H9 (cell line): ENCODE results near the gene FAXDC2. TPM values are rescaled to one million over a fixed set of nuclear protein-coding genes. Genes with fewer than 3 reads are reported as not detected.
A peak's percentile ranks its signal among the peaks of the same experiment; 100 is the strongest.

Experiments used
- DNase-seq: peaks from one replicate; pipeline ENCODE4 v3.0.0-alpha.2; 2017
- H2AFZ ChIP-seq: one replicate; pipeline ENCODE4 v1.6.1; 2013; ENCODE audit warnings: mild to moderate bottlenecking, low read length, control low read depth, moderate library complexity
- H2AK5ac ChIP-seq: 2 replicates; pipeline ENCODE4 v1.6.1; 2013; ENCODE audit warnings: low read length, control low read depth, mixed read lengths; ENCODE audit not compliant: insufficient read length
- H2BK120ac ChIP-seq: one replicate; pipeline ENCODE4 v1.6.1; 2013; ENCODE audit warnings: low read depth, mild to moderate bottlenecking, low read length, control low read depth, inconsistent platforms; ENCODE audit not compliant: poor library complexity, severe bottlenecking
- H2BK12ac ChIP-seq: 2 replicates; pipeline ENCODE4 v1.6.1; 2013; ENCODE audit warnings: low read length, control low read depth, mixed read lengths, low read depth; ENCODE audit not compliant: insufficient read length
- H2BK15ac ChIP-seq: 2 replicates; pipeline ENCODE4 v1.6.1; 2013; ENCODE audit warnings: low read depth, low read length, control low read depth
- H2BK20ac ChIP-seq: one replicate; pipeline ENCODE4 v1.6.1; 2013; ENCODE audit warnings: low read depth, mild to moderate bottlenecking, low read length, control low read depth, inconsistent platforms; ENCODE audit not compliant: poor library complexity, severe bottlenecking
- H2BK5ac ChIP-seq: 2 replicates; pipeline ENCODE4 v1.6.1; 2013; ENCODE audit warnings: low read length, control low read depth, mixed read lengths; ENCODE audit not compliant: insufficient read length
- H3K14ac ChIP-seq: 2 replicates; pipeline ENCODE4 v1.6.1; 2013; ENCODE audit warnings: low read length, control low read depth; ENCODE audit not compliant: insufficient read depth
- H3K18ac ChIP-seq: 2 replicates; pipeline ENCODE4 v1.6.1; 2013; ENCODE audit warnings: low read depth, mild to moderate bottlenecking, mixed read lengths, low read length, control low read depth; ENCODE audit not compliant: insufficient read length
- H3K23ac ChIP-seq: 2 replicates; pipeline ENCODE4 v1.6.1; 2013; ENCODE audit warnings: low read length, control low read depth, mixed read lengths, low read depth; ENCODE audit not compliant: insufficient read length
- H3K23me2 ChIP-seq: 2 replicates; pipeline ENCODE4 v1.6.1; 2013; ENCODE audit warnings: low read depth, mild to moderate bottlenecking, mixed read lengths, low read length, control low read depth; ENCODE audit not compliant: insufficient read length, poor library complexity, severe bottlenecking
- H3K27ac ChIP-seq: 2 replicates; pipeline ENCODE4 v1.5.1; 2013; ENCODE audit warnings: low read length, control low read depth, mixed read lengths, low read depth; ENCODE audit not compliant: insufficient read length
- H3K27me3 ChIP-seq: 2 replicates; pipeline ENCODE4 v1.6.1; 2013; ENCODE audit warnings: low read length, control low read depth, inconsistent platforms; ENCODE audit not compliant: insufficient read depth
- H3K4ac ChIP-seq: 2 replicates; pipeline ENCODE4 v1.6.1; 2013; ENCODE audit warnings: low read depth, mild to moderate bottlenecking, control low read depth, inconsistent platforms, low read length, moderate library complexity
- H3K4me1 ChIP-seq: 2 replicates; pipeline ENCODE4 v1.6.1; 2013; ENCODE audit warnings: low read length, control low read depth, inconsistent platforms; ENCODE audit not compliant: insufficient read depth
- H3K4me2 ChIP-seq: 2 replicates; pipeline ENCODE4 v1.6.1; 2013; ENCODE audit warnings: low read length, control low read depth, mixed read lengths; ENCODE audit not compliant: insufficient read length, insufficient read depth
- H3K56ac ChIP-seq: 2 replicates; pipeline ENCODE4 v1.6.1; 2013; ENCODE audit warnings: low read depth, mild to moderate bottlenecking, mixed read lengths, low read length, control low read depth; ENCODE audit not compliant: insufficient read length
- H3K79me1 ChIP-seq: 2 replicates; pipeline ENCODE4 v1.6.1; 2013; ENCODE audit warnings: low read depth, mild to moderate bottlenecking, moderate library complexity, low read length, control low read depth, inconsistent platforms; ENCODE audit not compliant: insufficient read depth, poor library complexity, severe bottlenecking
- H3K79me2 ChIP-seq: 2 replicates; pipeline ENCODE4 v1.6.1; 2013; ENCODE audit warnings: low read length, control low read depth, inconsistent platforms; ENCODE audit not compliant: insufficient read depth
- H3K9ac ChIP-seq: 2 replicates; pipeline ENCODE4 v1.6.1; 2013; ENCODE audit warnings: low read length, control low read depth, mixed read lengths; ENCODE audit not compliant: insufficient read length; ENCODE audit errors: extremely low read depth
- H3K9me3 ChIP-seq: one replicate; pipeline ENCODE4 v1.6.1; 2013; ENCODE audit warnings: low read depth, low read length, inconsistent platforms; ENCODE audit not compliant: control insufficient read depth
- H3T11ph ChIP-seq: one replicate; pipeline ENCODE4 v1.6.1; 2013; ENCODE audit warnings: mild to moderate bottlenecking, low read length, control low read depth, inconsistent platforms
- H4K20me1 ChIP-seq: one replicate; pipeline ENCODE4 v1.6.1; 2013; ENCODE audit not compliant: control insufficient read depth, insufficient read length, insufficient read depth
- H4K5ac ChIP-seq: 2 replicates; pipeline ENCODE4 v1.6.1; 2013; ENCODE audit warnings: low read depth, mild to moderate bottlenecking, mixed read lengths, low read length, control low read depth; ENCODE audit not compliant: insufficient read length
- H4K8ac ChIP-seq: replicated peaks from 2 replicates; pipeline ENCODE4 v1.6.1; 2013; ENCODE audit warnings: low read length, control low read depth, mixed read lengths, low read depth; ENCODE audit not compliant: insufficient read length
- H4K91ac ChIP-seq: 2 replicates; pipeline ENCODE4 v1.6.1; 2013; ENCODE audit warnings: low read depth, mild to moderate bottlenecking, moderate library complexity, mixed read lengths, low read length, control low read depth; ENCODE audit not compliant: insufficient read length
- H3K27ac Mint-ChIP-seq, 3 experiments: 2 replicates in 2 of 3; 3 replicates in 1 of 3; pipeline ENCODE4 v1.8.0; 2020 to 2021; ENCODE audit warnings: mixed read lengths in 3 of 3, mild to moderate bottlenecking in 1 of 3, moderate library complexity in 1 of 3
- H3K27me3 Mint-ChIP-seq: 2 replicates; pipeline ENCODE4 v1.8.0; 2021; ENCODE audit warnings: low read depth, mild to moderate bottlenecking, moderate library complexity, mixed read lengths
- H3K36me3 Mint-ChIP-seq, 3 experiments: 2 replicates in 2 of 3; 3 replicates in 1 of 3; pipeline ENCODE4 v1.8.0; 2020 to 2021; ENCODE audit warnings: low read depth in 3 of 3, mixed read lengths in 3 of 3; ENCODE audit not compliant: insufficient read depth in 1 of 3
- H3K4me1 Mint-ChIP-seq, 2 experiments: 2 replicates each; pipeline ENCODE4 v1.8.0; 2020; ENCODE audit warnings: mixed read lengths in 2 of 2
- H3K4me3 Mint-ChIP-seq, 2 experiments: 2 replicates in 1 of 2; 3 replicates in 1 of 2; pipeline ENCODE4 v1.8.0; 2020 to 2021; ENCODE audit warnings: mild to moderate bottlenecking in 2 of 2, mixed read lengths in 2 of 2, moderate library complexity in 1 of 2
- H3K9me3 Mint-ChIP-seq, 2 experiments: 2 replicates in 1 of 2; 3 replicates in 1 of 2; pipeline ENCODE4 v1.8.0; 2020; ENCODE audit warnings: mild to moderate bottlenecking in 2 of 2, mixed read lengths in 2 of 2, moderate library complexity in 1 of 2
- whole genome bisulfite sequencing: extraction: QIAGEN DNeasy Blood & Tissue Kit; methylation state at CpG from one replicate; pipeline ENCODE4 v1.1.7; 2013; ENCODE audit warnings: missing lambda C conversion rate, low lambda C conversion rate, mixed read lengths; ENCODE audit not compliant: insufficient read length; ENCODE audit errors: extremely low coverage; 5-methylcytosine and 5-hydroxymethylcytosine counted together
- total RNA-seq: library from RNA; stranded (reverse); gene quantifications from 2 replicates; pipeline ENCODE4 v1.2.1, GENCODE V29; 2021
- TF ChIP-seq, protein P1 (sequence below): fragments of 200-600 bp; sonication (generic); conservative IDR thresholded peaks from 3 replicates; pipeline ENCODE4 v1.8.0; 2021; ENCODE audit warnings: antibody characterized with exemption, mild to moderate bottlenecking

The FAXDC2 gene
- total RNA-seq, 1 experiment from 2014 or later, result 3.0 TPM

- no CpG with 5 or more reads among the region's 5 CpGs for WGBS
- no peak overlapping the region for H2BK12ac ChIP-seq
- no peak overlapping the region for H4K5ac ChIP-seq
- Mint-ChIP-seq H3K27me3 (no peaks in the 10 kb centered on the region), H3K4me1 (peaks cover 49% of the 10 kb centered on the region in 2 experiments), H3K27ac (peak overlapping the region; percentile 43 to 93 (median 80); a peak in 6 of 7 replicates), H3K4me3 (no peak overlapping the region), H3K36me3 (peaks cover 27 to 39% (median 33%) of the 10 kb centered on the region in 3 experiments; a peak in 6 of 7 replicates), H3K9me3 (no peaks in the 10 kb centered on the region)
- no peak overlapping the region for H2BK5ac ChIP-seq
- H2AFZ ChIP-seq, result no peak overlapping the region
- H3K27ac ChIP-seq, result no peak overlapping the region
- H3K9me3 ChIP-seq, result no peaks in the 10 kb centered on the region
- H2AK5ac ChIP-seq, result no peak overlapping the region
- H3K9ac ChIP-seq, result no peak overlapping the region
- no peak overlapping the region for H2BK120ac ChIP-seq
- peaks cover 23% of the 10 kb centered on the region for H3K4me1 ChIP-seq
- H2BK15ac ChIP-seq, result no peak overlapping the region
- H3K23ac ChIP-seq, result no peak overlapping the region
- H3K4me2 ChIP-seq, result no peak overlapping the region
- H3K14ac ChIP-seq, result no peak overlapping the region
- no peak overlapping the region for H3K56ac ChIP-seq
- no peak overlapping the region for H3T11ph ChIP-seq
- no peak for DNase-seq
- H2BK20ac ChIP-seq, result no peak overlapping the region
- no peak overlapping the region for H3K4ac ChIP-seq
- no peaks in the 10 kb centered on the region for H3K23me2 ChIP-seq
- no peak overlapping the region for H4K8ac ChIP-seq
- H3K79me1 ChIP-seq, result peaks cover 17% of the 10 kb centered on the region
- H3K79me2 ChIP-seq, result peaks cover 52% of the 10 kb centered on the region
- TF ChIP-seq, protein P1, sequence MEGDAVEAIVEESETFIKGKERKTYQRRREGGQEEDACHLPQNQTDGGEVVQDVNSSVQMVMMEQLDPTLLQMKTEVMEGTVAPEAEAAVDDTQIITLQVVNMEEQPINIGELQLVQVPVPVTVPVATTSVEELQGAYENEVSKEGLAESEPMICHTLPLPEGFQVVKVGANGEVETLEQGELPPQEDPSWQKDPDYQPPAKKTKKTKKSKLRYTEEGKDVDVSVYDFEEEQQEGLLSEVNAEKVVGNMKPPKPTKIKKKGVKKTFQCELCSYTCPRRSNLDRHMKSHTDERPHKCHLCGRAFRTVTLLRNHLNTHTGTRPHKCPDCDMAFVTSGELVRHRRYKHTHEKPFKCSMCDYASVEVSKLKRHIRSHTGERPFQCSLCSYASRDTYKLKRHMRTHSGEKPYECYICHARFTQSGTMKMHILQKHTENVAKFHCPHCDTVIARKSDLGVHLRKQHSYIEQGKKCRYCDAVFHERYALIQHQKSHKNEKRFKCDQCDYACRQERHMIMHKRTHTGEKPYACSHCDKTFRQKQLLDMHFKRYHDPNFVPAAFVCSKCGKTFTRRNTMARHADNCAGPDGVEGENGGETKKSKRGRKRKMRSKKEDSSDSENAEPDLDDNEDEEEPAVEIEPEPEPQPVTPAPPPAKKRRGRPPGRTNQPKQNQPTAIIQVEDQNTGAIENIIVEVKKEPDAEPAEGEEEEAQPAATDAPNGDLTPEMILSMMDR, result no peak
- H3K18ac ChIP-seq, result no peak overlapping the region
- H4K91ac ChIP-seq, result no peak overlapping the region
- no peaks in the 10 kb centered on the region for H4K20me1 ChIP-seq
- H3K27me3 ChIP-seq, result no peaks in the 10 kb centered on the region
Measured at GRCh38 chr5:154788212-154788611, 62.2 kb downstream of the FAXDC2 start.
